GM12878 (cell line): Measurements from ENCODE around the gene MRPL2. TPM values are rescaled to one million over a fixed set of nuclear protein-coding genes. Genes with fewer than 3 reads are reported as not detected.

ENCODE experiments used
- BACH1 ChIP-seq: fragments of 450-650 bp; IDR thresholded peaks from 2 replicates; pipeline ENCODE4 v1.6.1; 2017; ENCODE audit warnings: mild to moderate bottlenecking, borderline replicate concordance
- BCLAF1 ChIP-seq: fragments of 450-650 bp; IDR thresholded peaks from 2 replicates; pipeline ENCODE4 v1.6.1; 2017; ENCODE audit warnings: antibody characterized with exemption, mild to moderate bottlenecking, moderate library complexity
- ELK1 ChIP-seq: IDR thresholded peaks from 2 replicates; pipeline ENCODE4 v1.6.1; 2012; ENCODE audit warnings: low read depth, low read length, improper control_type of control experiment
- ETV6 ChIP-seq, 2 experiments: fragments of 450-650 bp in 1 of 2; IDR thresholded peaks in 1 of 2; conservative IDR thresholded peaks in 1 of 2; 2 replicates each; pipeline ENCODE4 v1.6.1; 2014; ENCODE audit warnings: antibody characterized with exemption in 1 of 2, borderline replicate concordance in 1 of 2, low read depth in 1 of 2, mild to moderate bottlenecking in 1 of 2, moderate library complexity in 1 of 2
- SMAD1 ChIP-seq: fragments of 450-650 bp; IDR thresholded peaks from 2 replicates; pipeline ENCODE4 v1.6.1; 2018; ENCODE audit warnings: mild to moderate bottlenecking, low read depth; ENCODE audit not compliant: partially characterized antibody
- TAF1 ChIP-seq: IDR thresholded peaks from 2 replicates; pipeline ENCODE4 v1.6.1; 2011; ENCODE audit warnings: mild to moderate bottlenecking, low read depth, low read length, borderline replicate concordance
- USF2 ChIP-seq: IDR thresholded peaks from 2 replicates; pipeline ENCODE4 v1.6.1; 2011; ENCODE audit warnings: low read depth, low read length, improper control_type of control experiment, borderline replicate concordance
- ZNF622 ChIP-seq: fragments of 450-650 bp; IDR thresholded peaks from 2 replicates; pipeline ENCODE4 v1.6.1; 2017; ENCODE audit warnings: mild to moderate bottlenecking, inconsistent platforms
- polyA plus RNA-seq, 11 experiments: library from polyadenylated mRNA; depleted of rRNA in 4 of 11; unstranded in 6 of 11; stranded (reverse) in 5 of 11; fragments of >200 nt; fragmentation: Nextera tagmentation in 4 of 11; fragmentation: Illumina TruSeq in 1 of 11; extraction: Ambion mirVana in 4 of 11; extraction: Trizol in 1 of 11; gene quantifications; 1 replicate in 1 of 11; 2 replicates in 10 of 11; pipeline versions ENCODE4 v1.2.1 to v1.2.3, GENCODE V29; 2011 to 2016; ENCODE audit warnings: inconsistent platforms in 2 of 11, missing spikeins in 2 of 11, low read depth in 1 of 11
- total RNA-seq, 4 experiments: library from RNA; depleted of rRNA in 3 of 4; stranded (reverse); fragments of >200 nt in 3 of 4; fragmentation: Illumina TruSeq in 1 of 4; extraction: Trizol in 1 of 4; gene quantifications; 2 replicates each; pipeline versions ENCODE4 v1.2.1 to v1.2.3, GENCODE V29; 2013 to 2021

The MRPL2 gene
- total and polyA plus RNA-seq, 10 of the 15 experiments (the other 5 are each of a cell fraction or from before 2014, with no cell fraction given), result 29.7 to 125 (median 50.2) TPM

GRCh38 chr6:43020847-43021246 is 38.4 kb downstream of the MRPL2 start (continued):
- TF ChIP-seq BACH1, result no peak
- no peak for TF ChIP-seq BCLAF1
- TF ChIP-seq ELK1, result no peak
- no peak for TF ChIP-seq USF2
- no peak for TF ChIP-seq SMAD1
- TF ChIP-seq ETV6 (conservative IDR thresholded peaks at IDR 0.05 in 1 of 2, IDR thresholded peaks at IDR 0.05 in 1 of 2; ENCODE audit: borderline replicate concordance in 1 of 2, low read depth in 1 of 2), result no peak
- no peak for TF ChIP-seq ZNF622
- TF ChIP-seq TAF1, result no peak
